Brain pericyte (primary cell): ENCODE data around the gene SLAMF7.

ENCODE experiments used
- DNase-seq: peaks from one replicate; pipeline ENCODE4 v3.0.0-alpha.2; 2012; ENCODE audit warnings: low read depth, low spot score

SLAMF7 gene

GRCh38 chr1:160745551-160745950 lies 6.5 kb downstream of the SLAMF7 start:
- no peak for DNase-seq

- no peak for DNase-seq
Measured at GRCh38 chr1:160746836-160747500, 7.9 kb downstream of the SLAMF7 start.

GRCh38 chr1:160747717-160748116 lies 8.7 kb downstream of the SLAMF7 start:
- no peak for DNase-seq

- no peak for DNase-seq
Measured at GRCh38 chr1:160748181-160748877, 9.3 kb downstream of the SLAMF7 start.

- no peak for DNase-seq
Measured at GRCh38 chr1:160748878-160749269, 9.8 kb downstream of the SLAMF7 start.

GRCh38 chr1:160750608-160751007 lies 11.6 kb downstream of the SLAMF7 start:
- DNase-seq: no peak

- no peak for DNase-seq
Measured at GRCh38 chr1:160752406-160752805, 13.4 kb downstream of the SLAMF7 start.

GRCh38 chr1:160752924-160753323 lies 13.9 kb downstream of the SLAMF7 start:
- DNase-seq: no peak

GRCh38 chr1:160753594-160753993 lies 14.5 kb downstream of the SLAMF7 start:
- DNase-seq: no peak

- DNase-seq: no peak
Measured at GRCh38 chr1:160755461-160755860, 16.4 kb downstream of the SLAMF7 start.

GRCh38 chr1:160755911-160756848 lies 17.1 kb downstream of the SLAMF7 start:
- no peak for DNase-seq

GRCh38 chr1:160756849-160757201 lies 17.8 kb downstream of the SLAMF7 start:
- no peak for DNase-seq

GRCh38 chr1:160758521-160758920 lies 19.5 kb downstream of the SLAMF7 start:
- DNase-seq: no peak

- DNase-seq: no peak
Measured at GRCh38 chr1:160759740-160760139, 20.7 kb downstream of the SLAMF7 start.

GRCh38 chr1:160761046-160761445 lies 22.0 kb downstream of the SLAMF7 start:
- no peak for DNase-seq

GRCh38 chr1:160761886-160762285 lies 22.8 kb downstream of the SLAMF7 start:
- DNase-seq: no peak

- no peak for DNase-seq
Measured at GRCh38 chr1:160763993-160764392, 24.9 kb downstream of the SLAMF7 start.

GRCh38 chr1:160767395-160768294 lies 28.6 kb downstream of the SLAMF7 start:
- DNase-seq: no peak

- no peak for DNase-seq
Measured at GRCh38 chr1:160768295-160768657, 29.2 kb downstream of the SLAMF7 start.

GRCh38 chr1:160772331-160772730 lies 33.3 kb downstream of the SLAMF7 start:
- DNase-seq: no peak

GRCh38 chr1:160773093-160773492 lies 34.0 kb downstream of the SLAMF7 start:
- DNase-seq: no peak
